ENCODE results near the gene SPOCK2.
A peak's percentile ranks its signal among the peaks of the same experiment; 100 is the strongest.
"Not testable (repeated sequence)": the region's sequence is repeated elsewhere in the genome, so short reads cannot be mapped to it uniquely, and the experiment has no call there.

The SPOCK2 gene, protein sequence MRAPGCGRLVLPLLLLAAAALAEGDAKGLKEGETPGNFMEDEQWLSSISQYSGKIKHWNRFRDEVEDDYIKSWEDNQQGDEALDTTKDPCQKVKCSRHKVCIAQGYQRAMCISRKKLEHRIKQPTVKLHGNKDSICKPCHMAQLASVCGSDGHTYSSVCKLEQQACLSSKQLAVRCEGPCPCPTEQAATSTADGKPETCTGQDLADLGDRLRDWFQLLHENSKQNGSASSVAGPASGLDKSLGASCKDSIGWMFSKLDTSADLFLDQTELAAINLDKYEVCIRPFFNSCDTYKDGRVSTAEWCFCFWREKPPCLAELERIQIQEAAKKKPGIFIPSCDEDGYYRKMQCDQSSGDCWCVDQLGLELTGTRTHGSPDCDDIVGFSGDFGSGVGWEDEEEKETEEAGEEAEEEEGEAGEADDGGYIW

DNA sequence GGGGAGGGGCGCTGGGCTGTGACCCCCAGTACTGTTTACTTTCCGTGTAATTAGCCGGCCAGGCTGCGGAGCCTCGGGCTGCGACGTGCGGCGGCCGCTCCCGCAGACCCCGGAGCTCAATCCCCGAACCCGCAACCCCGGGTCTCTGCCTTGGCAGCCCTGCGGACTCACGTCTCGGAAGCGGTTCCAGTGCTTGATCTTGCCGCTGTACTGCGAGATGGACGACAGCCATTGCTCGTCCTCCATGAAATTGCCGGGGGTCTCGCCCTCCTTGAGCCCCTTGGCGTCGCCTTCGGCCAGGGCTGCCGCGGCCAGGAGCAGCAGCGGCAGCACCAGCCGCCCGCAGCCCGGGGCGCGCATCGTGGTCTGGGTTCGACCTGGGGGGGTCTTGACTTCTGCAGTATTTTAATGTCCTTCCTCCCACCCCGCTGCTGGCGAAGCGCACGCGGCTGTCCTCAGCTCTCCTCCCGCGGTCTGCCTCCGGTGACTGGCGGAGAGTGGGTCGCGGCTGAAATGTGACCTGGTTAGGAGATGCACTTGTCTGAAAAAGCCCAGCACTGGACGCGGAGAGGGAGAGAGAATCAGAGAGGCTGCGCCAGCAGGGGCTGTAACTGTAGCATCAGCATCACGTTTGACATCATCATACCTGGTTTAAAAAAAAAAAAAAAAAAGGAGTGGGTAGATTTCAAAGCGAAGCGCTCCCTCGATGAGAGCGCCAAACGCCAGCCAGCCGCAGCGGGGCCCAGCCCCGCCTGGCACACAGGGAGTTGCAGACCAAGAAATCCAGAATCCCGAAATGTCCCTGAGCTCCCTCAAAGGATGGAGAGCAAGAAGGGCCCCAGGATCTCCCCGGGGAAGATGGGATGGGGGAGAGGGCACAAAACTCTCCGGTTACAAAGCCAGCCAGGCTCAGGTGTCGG is at the start of gene SPOCK2:
Gene SPOCK2 (minus strand): TSS at position 583 of the 920 bp plus-strand sequence. CDS start 223 bp downstream, at position 360.
- DNase-seq: peak; percentile 69

DNA sequence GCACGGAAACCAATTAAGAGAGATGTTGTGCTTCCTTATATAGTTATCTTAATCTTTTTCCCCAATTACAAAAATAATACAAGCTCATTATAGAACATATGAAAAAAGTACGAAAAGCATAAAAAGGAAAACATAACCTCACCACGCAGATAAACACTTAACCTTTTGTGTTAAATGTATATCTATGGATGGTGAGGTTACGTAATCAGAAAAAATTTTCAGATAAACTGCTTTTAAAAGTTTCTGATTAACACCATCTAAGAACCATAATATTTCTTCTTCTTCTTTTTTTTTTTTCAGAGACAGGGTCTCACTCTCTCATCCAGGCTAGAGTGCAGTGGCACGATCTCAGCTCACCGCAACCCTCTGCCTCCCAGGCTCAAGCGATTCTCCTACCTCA is 49.2 kb upstream of the SPOCK2 start:
- no peak for DNase-seq

DNA sequence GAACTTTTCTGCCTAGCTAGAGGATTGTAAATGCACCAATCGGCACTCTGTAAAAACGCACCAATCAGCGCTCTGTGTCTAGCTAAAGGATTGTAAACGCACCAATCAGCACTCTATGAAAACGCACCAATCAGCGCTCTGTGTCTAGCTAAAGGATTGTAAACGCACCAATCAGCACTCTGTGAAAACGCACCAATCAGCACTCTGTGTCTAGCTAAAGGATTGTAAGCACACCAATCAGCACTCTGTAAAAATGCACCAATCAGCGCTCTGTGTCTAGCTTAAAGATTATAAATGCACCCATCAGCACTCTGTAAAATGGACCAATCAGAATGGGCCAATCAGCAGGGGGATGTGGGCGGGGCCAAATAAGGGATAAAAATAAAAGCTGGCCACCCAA is 47.9 kb upstream of the SPOCK2 start:
- DNase-seq: not testable (repeated sequence)

DNA sequence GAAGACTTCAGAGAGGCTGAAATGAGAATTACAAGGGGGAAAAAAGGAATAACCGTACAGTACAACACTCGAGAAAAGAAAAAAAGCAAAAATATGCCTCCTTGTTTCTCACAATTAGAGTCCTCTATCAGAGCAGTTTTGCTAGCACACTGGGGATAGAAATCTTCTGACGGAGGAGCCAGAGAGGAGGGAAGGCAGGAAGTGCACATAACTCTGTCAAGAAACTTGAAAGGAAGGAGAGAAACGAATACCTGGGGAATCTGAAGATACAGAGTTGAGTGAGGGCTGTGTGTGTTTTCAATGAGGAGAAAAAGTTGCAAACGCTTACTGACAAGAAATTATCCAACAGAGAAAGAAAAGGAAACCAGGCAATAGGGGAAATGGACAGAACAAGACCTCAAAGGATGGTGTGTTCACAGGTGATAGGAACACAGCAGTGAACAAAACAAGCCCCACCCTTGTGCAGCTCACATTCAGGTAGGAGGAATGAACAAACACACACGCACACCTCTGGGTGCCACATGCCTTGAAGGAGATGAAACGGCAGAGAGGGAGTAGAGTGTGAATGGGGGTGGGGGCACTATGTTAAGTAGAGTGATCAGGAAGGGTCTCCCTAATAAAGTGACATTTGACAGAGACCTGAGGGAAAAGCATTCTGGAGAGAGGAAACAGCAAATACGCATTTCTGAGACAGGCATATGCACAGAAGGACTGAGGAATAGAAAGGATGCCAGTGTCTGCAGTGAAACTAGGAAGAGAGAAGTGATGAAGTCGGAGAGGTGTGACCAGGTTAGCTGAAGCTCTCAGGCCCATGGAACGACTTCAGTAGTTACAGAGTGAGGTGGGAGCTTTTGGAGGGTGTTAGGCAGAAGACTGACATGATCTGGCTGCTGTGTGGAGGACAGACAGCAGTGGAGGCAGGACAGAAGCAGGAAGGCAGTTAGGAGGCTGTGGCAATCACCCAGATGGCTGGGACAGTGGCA is 46.7 kb upstream of the SPOCK2 start:
- no peak for DNase-seq

DNA sequence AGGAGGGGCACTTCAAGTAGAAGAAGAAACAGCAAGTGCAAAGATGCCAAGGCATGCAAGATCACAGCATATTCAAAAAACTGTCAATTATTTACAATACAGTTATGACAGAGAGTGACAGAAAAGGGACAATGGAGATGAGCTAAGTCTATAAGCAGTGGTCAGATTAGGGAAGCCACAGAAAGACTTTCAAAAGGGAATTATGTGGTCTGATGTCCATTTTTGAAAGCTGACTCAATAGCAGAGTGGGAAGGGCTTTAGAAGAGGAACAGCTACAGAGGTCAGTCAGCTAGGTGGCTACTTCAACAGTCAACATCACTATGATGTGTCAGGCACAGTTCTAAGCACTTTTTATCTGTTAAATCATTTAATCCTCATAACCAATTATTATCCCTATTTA is 45.2 kb upstream of the SPOCK2 start:
- peak; percentile 10 for DNase-seq

DNA sequence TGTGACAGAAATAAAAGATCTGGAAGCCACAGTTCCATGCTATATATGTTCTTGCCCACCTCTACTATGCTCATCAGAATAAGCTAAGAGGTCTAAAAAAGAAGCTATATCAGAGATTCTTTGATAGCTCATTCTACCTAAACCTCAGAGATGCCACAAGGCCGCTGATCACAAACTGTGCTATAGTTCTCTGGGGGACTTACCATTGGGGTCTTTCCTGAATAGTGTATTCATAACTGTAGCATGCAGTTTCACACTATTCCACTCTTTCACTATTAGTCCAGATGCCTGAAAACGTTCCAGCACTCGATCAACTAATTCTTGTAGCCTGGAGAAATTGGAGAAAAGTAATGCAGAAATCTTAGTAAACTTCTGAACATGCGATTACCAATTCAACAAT is 44.5 kb upstream of the SPOCK2 start:
- DNase-seq: no peak

DNA sequence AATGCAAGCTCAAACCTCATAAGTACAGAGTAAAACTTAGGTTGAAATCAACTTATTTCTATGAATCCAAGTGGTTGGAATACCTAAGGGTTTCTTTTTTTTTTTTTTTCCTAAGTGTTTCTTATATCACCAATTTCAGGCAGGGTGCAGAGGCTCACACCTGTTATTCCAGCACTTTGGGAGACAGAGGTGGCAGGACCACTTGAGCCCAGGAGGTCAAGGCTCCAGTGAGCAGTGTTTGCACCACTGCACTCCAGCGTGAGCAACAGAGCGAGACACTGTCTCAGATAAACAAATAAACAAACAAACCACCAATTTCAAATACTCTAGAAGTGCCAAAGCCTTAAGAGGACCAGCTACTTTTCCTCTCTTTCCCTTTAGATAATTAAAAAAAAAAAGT is 39.2 kb upstream of the SPOCK2 start:
- no peak for DNase-seq

DNA sequence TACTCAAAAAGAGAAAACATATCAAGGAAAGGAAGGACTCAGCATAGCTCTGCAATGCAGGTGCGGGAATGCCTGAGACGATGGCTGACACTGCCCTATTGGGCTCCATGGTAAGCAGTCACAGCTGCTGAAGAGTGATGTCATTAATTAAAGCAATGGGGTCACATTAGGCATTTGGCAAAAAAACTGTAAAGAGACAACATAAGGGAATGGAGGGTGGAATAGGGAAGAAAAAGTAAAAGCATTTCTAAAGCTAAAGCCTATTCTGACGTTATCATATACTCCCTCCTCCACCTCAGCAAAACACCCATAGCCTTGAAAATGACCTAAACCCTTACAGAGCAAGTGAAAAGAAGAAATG is 38.5 kb upstream of the SPOCK2 start:
- no peak for DNase-seq

DNA sequence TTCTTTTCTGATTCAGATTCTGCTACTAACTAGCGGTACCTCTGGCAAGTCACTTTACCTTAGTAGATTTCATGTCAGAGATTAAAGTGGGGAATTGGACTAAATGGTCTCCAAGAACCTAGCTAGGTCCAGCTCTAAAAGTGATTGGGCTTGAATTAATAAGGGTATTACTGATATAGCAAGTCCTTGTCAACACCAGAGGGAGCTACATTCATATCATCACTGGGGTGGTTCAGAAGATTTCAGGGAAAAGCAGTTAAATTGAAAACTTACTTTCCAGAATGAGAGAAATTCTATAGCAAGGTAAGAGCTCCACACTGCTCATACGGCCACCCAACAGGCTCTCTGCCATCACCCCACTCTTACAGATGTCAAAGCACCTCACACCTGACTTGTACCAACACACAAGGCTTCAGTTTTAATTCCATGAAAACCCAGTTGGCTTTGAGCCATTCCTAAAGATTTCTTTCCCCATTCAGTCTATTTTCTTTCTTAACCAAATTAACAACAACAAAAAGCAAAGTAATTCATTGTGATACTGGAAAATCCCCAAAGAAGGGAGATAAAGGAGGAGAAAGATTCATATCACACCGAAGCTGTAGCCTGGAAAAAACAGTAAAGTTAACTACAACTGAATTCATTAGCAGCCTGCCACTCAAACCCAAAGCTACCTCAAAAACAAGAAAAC is 38.0 kb upstream of the SPOCK2 start:
- peak; percentile 18 for DNase-seq

DNA sequence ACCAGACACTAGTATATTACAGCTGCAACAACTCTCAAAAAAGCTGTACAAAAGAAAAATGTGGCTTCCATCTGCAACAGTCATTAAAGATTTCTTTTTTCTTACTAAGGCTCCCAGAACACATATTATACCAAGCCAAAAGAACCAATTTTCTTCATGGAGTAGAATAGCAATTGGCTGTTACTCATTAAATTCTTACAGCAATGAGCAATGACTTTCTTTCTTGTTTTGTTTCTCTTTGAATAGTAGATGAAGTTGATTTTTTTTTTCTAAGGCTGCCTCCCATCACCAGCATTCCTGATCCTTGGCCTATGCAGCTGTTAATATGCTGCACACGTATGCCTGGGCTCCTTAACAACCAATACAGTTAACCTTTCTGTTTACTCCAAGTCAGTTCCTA is 36.6 kb upstream of the SPOCK2 start:
- no peak for DNase-seq

DNA sequence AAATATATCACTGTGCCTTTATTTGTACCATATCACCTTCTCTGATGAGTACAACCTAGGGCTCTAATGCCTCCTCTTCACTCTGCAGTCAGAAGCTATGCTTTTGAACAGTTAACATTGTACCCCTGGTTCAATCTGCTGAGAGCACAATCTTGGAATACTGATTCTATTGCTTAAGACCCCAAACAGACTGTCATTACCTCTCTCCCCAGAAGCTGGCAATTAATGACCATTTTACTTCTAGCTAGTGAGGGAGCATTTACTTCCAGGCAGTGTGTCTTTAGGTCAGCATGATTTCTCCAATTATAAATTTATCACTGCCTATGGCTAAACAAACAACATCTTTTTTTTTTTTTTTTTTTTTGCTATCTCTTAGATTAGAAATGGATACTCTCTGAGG is 36.0 kb upstream of the SPOCK2 start:
- no peak for DNase-seq

DNA sequence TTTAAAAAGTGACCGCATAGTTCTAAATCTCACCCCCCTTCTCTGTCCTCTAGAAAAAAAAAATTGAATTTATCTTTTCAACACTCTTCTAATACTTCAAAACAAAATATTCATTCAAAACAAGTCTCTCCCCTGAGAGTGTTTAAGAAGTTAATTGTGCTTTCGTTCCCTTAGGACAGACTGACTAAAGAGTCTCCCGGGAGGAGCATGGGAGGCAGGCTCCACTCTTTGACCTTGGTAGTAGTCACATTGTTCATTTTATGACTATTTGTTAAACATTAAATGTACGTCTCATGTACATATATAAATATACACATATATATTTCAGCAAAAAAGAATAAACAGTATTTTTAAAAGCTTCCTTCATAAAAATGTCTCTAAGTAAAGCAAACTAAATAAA is 35.3 kb upstream of the SPOCK2 start:
- DNase-seq: no peak

DNA sequence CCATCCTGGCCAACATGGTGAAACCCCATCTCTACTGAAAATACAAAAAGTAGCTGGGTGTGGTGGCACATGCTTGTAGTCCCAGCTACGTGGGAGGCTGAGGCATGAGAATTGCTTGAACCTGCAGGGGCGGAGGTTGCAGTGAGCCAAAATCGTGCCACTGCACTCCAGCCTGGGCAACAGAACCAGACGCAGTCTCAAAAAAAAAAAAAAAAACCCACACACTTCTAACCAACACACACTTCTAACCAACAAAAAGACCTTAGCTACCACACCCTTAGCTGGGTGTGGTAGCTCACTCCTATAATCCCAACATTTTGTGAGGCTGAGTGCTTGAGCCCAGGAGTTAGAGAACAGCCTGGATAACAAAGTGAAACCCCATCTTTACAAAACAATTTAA is 33.9 kb upstream of the SPOCK2 start:
- DNase-seq: no peak

DNA sequence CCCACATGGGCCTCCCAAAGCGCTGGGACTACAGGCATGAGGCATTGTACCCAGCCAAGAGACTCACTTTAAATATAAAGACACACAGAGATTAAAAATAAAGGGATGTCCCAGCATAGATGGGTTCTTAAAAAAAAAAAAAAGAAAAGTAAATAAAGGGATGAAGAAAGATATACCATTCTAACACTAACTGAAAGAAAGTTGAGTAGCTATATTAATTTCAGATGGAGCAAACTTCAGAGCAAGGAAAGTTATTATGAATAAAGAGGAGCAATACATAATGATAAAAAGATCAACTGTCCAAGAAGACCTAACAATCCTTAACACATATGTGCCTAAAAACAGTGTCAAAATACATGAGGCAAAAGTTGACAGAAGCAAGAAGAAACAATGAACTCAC is 33.0 kb upstream of the SPOCK2 start:
- DNase-seq: no peak

DNA sequence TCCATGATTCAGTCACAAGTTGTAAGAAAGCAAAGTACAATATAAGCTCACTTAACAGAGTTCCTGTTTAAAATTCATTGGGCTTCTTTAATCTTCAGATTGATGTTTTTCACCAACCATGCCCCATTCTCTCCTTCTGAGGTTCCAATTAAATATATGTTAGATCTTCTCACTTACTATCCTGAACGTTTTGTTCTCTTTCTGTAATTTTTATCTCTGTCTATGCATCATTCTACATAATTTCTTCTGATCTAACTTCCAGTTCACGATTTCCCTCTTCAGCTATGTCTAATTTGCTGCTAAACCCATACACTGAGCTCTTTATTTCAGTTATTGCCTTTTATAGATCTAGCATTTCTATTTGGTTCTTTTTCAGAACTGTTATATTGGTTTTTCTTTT is 28.0 kb upstream of the SPOCK2 start:
- DNase-seq: no peak

DNA sequence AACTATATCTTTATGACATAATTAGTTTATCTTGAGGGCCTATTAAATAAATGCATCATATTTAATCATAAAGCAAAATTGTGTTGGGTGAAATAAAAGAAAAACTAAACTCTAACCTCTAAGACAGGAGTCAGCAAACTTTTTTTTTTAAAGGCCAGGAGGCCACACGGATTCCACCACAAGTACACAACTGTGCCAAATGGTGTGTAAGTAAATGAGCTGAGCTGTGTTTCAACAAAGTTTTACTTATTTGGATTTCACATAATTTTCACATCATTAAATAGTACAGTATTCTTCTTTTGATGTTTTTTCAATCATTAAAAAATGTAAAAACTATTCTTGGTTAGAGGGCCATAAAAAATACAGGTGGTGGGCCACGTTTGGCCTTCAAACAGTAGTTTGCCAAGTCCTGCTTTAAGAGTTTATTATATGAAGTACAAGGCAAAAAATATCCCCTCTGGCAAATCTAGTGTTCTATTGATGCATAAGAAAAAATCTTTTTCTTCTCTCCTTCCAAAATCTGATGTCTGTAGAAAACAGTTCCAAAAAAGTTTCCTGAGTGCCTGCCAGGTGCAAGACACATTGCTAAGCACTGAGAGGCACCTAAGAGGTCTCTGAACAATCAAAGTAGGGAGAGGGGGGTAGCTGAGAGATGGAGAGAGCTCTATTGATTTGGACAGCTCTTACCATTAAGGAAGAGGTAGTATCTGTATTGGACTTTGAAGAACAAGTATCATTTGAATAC is 26.5 kb upstream of the SPOCK2 start:
- no peak for DNase-seq

DNA sequence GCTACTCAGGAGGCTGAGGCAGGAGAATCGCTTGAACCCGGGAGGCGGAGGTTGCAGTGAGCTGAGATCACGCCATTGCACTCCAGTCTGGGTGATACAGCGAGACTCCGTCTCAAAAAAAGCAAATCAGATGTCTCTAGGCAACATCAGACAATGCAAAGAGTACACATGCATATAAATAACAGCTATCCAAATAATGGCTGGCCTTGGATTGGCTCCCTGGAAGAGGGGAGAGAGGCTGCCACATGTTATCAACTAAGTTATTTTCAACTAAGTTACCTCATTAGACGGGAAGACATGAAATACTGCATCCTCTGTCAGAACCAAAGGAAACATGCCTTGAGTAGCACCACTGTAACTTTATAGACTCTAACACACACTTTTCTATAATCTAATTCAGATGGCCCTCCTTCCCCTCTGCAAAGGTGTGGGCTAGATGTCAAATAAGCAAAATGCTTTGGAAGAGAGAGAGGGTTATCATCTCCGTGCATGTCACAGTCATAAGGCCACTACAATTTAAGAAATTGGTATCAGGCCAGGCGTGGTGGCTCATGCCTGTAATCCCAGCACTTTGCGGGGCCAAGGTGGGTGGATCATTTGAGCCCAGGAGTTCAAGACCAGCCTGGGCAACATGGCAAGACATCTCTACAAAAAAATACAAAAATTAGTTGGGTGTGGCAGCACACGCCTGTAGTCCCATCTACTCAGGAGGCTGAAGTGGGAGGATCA is 22.5 kb upstream of the SPOCK2 start:
- DNase-seq: no peak

DNA sequence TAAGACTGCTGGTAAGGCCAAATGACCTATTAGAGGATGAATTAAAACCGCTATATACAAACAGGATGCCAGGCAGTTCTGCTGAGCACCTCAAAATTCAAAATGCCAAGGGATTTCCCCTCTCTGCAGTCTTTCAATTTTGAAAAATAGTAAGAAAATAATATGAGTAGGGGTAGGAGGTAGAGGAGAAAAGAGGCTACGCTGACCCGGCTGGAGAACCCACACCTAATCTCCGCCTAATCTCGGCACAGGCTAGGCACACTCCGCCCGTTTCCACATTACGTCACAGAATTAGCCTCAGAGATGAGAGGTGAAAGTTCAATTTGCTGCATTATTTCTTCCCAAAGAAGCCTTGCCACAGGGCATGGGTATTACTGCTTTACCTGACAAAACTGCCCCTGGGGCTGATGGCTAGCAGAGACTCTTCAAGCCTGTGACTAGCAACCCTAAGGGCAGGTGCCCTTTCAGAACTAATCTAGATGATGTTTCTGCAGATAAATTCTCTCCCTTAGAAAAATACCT is 21.3 kb upstream of the SPOCK2 start:
- no peak for DNase-seq

DNA sequence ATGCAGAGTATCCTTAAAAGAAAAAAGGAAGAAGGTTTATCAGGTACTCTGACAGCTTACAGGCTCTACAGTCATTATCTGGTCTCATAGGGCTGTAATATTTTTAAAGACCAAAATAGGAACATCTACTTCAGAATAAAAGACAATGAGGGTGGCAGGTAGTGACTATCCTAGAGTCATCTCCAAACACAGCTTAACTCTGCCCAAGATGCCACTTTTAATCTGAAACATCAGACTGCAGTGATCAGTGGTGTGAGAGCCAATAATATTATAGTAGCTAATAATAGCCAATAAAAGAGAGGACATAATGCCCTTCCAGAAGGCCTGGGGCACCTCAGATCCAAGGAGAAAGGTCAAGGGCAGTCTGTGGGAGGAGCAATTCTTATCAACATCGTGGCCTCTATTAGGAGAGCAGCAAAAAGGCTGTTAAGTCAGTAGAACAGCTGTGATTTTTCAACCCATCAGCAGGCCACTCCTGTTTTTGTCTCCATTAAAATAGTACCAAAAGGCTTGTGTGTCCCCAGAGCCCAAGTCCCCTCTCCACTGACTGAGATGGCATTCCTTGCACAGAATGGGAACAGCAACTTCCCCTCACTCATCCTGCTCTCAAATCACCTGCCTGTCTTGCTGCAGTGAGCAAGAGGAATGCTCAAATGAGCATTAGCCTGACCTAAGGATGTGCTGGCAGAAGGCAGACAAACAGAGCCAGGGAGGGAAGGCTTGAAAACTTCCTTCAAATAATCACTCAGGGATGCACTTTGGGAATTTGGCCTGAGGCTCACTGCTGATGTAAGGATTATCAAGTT is 20.7 kb upstream of the SPOCK2 start:
- no peak for DNase-seq

DNA sequence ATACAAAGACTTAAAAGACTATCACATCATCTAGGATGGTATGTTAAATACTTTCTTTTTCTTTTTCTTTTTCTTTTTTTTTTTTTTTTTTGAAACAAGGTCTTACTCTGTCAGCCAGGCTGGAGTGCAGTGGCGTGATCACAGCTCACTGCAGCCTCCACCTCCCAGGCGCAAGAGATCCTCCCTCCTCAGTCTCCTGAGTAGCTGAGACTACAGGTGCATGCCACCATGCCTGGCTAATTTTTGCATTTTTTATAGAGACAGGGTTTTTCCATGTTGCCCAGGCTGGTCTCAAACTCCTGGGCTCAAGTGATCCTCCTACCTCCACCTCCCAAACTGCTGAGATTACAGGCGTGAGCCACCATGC is 19.6 kb upstream of the SPOCK2 start:
- not testable (repeated sequence) for DNase-seq

Measured in activated CD4-positive, alpha-beta T cell treated with anti-CD3 and anti-CD28 coated beads, Interleukin-2, amount 50 U/mL, for 16 hours (primary cell).